Neural crest cell (in vitro differentiated cells): ENCODE results near the gene LCORL. TPM values are rescaled to one million over a fixed set of nuclear protein-coding genes. Genes with fewer than 3 reads are reported as not detected.
"Not testable (repeated sequence)": the region's sequence is repeated elsewhere in the genome, so short reads cannot be mapped to it uniquely, and the experiment has no call there.

Experiments
- DNase-seq: peaks from one replicate; pipeline ENCODE4 v3.0.0; 2021; ENCODE audit warnings: low read depth, mixed read lengths, low spot score
- H3K27ac Mint-ChIP-seq: one replicate; pipeline ENCODE4 v1.8.0; 2021; ENCODE audit warnings: mild to moderate bottlenecking, mixed read lengths; ENCODE audit not compliant: unreplicated experiment
- H3K27me3 Mint-ChIP-seq: 2 replicates; pipeline ENCODE4 v1.8.0; 2021; ENCODE audit warnings: low read depth, mild to moderate bottlenecking, mixed read lengths
- H3K36me3 Mint-ChIP-seq: 2 replicates; pipeline ENCODE4 v1.8.0; 2021; ENCODE audit warnings: low read depth, mild to moderate bottlenecking, mixed read lengths
- H3K4me1 Mint-ChIP-seq: 2 replicates; pipeline ENCODE4 v1.8.0; 2021; ENCODE audit warnings: mixed read lengths
- H3K4me3 Mint-ChIP-seq: one replicate; pipeline ENCODE4 v1.8.0; 2021; ENCODE audit warnings: mild to moderate bottlenecking, mixed read lengths
- H3K9me3 Mint-ChIP-seq: 2 replicates; pipeline ENCODE4 v1.8.0; 2021; ENCODE audit warnings: mixed read lengths
- total RNA-seq: library from RNA; stranded (reverse); gene quantifications from 2 replicates; pipeline ENCODE4 v1.2.1, GENCODE V29; 2021
- TF ChIP-seq, protein P1 (sequence below): fragments of 200-600 bp; sonication (generic); conservative IDR thresholded peaks from 2 replicates; pipeline ENCODE4 v1.5.0; 2021; ENCODE audit warnings: antibody characterized with exemption, mild to moderate bottlenecking

The LCORL gene
- total RNA-seq, 1 donor from 2014 or later, result 26.1 TPM

DNA sequence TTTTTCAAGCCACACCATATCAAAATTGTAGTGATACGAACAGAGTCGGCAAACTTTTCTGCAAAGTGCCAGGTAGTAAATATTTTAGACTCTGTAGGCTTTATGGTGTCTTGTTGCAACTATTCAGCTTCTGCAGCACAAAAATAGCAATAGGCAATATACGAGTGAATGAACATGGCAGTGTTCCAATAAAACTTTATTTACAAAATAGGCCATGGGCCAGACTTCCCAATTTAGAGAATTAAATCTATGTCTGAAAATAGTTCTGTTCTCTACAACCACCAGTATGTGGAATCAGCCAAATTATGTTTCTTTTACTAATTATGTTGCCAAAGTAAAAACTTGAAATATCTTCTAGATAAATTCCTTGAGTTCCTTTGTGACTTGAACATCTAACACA, 154.3 kb downstream of the LCORL start:
- TF ChIP-seq, protein P1, sequence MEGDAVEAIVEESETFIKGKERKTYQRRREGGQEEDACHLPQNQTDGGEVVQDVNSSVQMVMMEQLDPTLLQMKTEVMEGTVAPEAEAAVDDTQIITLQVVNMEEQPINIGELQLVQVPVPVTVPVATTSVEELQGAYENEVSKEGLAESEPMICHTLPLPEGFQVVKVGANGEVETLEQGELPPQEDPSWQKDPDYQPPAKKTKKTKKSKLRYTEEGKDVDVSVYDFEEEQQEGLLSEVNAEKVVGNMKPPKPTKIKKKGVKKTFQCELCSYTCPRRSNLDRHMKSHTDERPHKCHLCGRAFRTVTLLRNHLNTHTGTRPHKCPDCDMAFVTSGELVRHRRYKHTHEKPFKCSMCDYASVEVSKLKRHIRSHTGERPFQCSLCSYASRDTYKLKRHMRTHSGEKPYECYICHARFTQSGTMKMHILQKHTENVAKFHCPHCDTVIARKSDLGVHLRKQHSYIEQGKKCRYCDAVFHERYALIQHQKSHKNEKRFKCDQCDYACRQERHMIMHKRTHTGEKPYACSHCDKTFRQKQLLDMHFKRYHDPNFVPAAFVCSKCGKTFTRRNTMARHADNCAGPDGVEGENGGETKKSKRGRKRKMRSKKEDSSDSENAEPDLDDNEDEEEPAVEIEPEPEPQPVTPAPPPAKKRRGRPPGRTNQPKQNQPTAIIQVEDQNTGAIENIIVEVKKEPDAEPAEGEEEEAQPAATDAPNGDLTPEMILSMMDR, result no peak
- Mint-ChIP-seq H3K9me3 (peaks cover 11% of the 10 kb centered on the region), H3K27me3 (no peaks in the 10 kb centered on the region), H3K4me1 (peaks cover 8% of the 10 kb centered on the region), H3K4me3 (no peak overlapping the region), H3K27ac (no peak overlapping the region), H3K36me3 (peaks cover 30% of the 10 kb centered on the region)
- DNase-seq, result no peak

DNA sequence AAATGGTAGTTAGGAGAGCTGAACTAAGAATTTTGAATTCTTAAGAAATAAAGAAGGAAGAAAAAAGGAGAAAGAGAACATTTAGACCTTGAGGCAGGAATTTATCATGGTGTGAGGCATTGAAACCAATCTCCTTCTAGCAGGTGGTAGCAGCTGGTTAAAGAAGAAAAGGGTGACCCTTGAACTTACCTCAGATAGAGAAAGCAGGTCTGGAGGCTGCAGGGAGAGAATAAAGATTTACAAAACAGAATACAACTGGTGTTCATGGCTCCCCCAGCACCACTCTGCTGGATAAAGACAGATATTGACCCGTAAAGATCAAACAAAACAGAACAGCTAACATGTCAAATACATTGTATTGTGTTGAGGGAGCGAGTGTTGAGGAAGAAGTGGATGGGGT, 154.7 kb downstream of the LCORL start:
- TF ChIP-seq, protein P1, result no peak
- Mint-ChIP-seq H3K9me3 (peaks cover 16% of the 10 kb centered on the region), H3K27me3 (no peaks in the 10 kb centered on the region), H3K36me3 (peaks cover 32% of the 10 kb centered on the region), H3K4me3 (no peak overlapping the region), H3K4me1 (peaks cover 8% of the 10 kb centered on the region), H3K27ac (peak overlapping the region; percentile 20)
- no peak for DNase-seq

DNA sequence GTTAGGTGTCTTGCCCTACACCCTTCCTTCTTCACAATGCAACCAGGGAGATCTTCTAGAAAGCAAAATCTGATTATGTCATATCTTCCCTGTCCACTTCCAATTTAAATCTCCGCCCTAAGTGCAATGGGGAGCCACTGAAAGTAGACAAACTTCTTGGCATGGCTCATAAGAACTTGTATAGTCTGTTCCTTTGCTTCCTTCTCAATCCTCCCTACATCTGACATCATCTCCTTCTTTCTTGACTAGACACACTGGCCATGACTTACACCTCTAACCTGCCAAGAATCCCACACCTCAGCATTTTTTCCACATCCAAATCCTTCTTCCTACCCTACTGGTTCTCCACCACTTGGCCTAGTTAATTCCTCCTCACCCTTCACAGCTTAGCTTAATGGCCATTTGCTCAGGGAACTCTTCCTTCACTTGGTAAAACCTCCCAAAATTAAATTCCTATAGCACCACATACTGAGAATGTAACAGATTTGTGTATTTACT, 155.6 kb downstream of the LCORL start:
- TF ChIP-seq, protein P1, result no peak
- peaks cover 35% of the 10 kb centered on the region for H3K36me3 Mint-ChIP-seq
- H3K27ac Mint-ChIP-seq, result no peak overlapping the region
- no peaks in the 10 kb centered on the region for H3K27me3 Mint-ChIP-seq
- peaks cover 8% of the 10 kb centered on the region for H3K4me1 Mint-ChIP-seq
- no peak for DNase-seq
- H3K4me3 Mint-ChIP-seq, result no peak overlapping the region
- H3K9me3 Mint-ChIP-seq, result peaks cover 18% of the 10 kb centered on the region

DNA sequence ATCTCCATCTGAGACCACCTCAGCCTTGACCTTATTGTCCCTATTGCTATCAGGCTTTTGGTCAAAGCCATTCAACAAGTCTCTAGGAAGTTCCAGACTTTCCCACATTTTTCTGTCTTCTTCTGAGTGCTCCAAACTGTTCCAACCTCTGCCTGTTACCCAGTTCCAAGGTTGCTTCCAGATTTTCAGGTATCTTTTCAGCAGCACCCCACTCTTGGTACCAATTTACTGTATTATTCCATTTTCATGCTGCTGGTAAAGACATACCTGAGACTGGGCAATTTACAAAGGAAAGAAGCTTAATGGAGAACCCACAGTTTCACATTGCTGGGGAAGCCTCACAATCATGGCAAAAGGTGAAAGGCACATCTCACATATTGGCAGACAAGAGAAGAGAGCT, 159.6 kb downstream of the LCORL start:
- H3K27ac Mint-ChIP-seq, H3K4me3 Mint-ChIP-seq, DNase-seq, H3K4me1 Mint-ChIP-seq, H3K27me3 Mint-ChIP-seq: not testable (repeated sequence)
- Mint-ChIP-seq H3K9me3 (peaks cover 27% of the 10 kb centered on the region), H3K36me3 (peaks cover 47% of the 10 kb centered on the region)

DNA sequence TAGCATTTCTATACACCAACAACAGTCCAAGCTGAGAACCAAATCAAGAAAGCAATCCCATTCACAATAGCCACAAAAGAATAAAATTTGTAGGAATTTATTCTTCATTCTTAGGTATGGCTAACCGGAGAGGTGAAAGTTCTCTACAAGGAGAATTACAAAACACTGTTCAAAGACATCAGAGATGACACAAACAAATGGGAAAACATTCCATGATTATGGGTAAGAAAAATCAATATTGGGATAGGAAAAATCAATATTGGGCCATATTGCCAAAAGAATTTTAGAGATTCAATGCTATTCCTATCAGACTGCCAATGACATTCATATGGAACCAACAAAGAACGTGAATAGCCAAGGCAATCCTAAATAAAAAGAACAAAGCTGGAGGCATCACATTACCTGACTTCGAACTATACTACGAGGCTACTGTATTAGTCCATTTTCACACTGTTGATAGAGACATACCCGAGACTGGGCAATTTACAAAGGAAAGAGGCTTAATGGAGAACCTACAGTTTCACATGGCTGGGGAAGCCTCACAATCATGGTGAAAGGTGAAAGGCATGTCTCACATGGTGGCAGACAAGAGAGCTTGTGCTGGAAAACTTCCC, 161.7 kb downstream of the LCORL start:
- Mint-ChIP-seq H3K27me3 (no peaks in the 10 kb centered on the region), H3K4me1 (no peaks in the 10 kb centered on the region), H3K27ac (no peak overlapping the region), H3K36me3 (peaks cover 47% of the 10 kb centered on the region), H3K9me3 (peaks cover 27% of the 10 kb centered on the region), H3K4me3 (no peak overlapping the region)
- TF ChIP-seq, protein P1, result no peak
- DNase-seq, result no peak

DNA sequence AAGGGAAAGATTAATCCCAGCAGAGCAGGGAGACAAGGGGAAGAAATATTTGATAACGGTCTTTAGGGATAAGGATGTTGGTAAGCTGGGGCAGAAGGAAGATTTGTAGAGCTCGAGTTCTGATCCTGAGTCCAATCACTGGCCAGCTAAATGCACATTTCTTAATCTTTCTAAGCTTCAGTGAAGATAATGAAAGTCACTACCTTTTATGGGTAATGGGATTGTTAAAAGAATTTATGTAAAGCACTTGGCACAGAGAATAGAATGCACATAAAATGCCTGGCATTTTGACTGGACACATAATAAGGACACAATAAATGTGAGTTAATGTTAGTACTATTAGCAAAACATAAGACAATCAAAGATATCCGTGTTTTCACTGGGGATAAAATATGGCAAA, 167.5 kb downstream of the LCORL start:
- Mint-ChIP-seq H3K4me1 (no peaks in the 10 kb centered on the region), H3K27ac (no peak overlapping the region), H3K36me3 (peaks cover 30% of the 10 kb centered on the region), H3K27me3 (no peaks in the 10 kb centered on the region), H3K4me3 (no peak overlapping the region), H3K9me3 (no peaks in the 10 kb centered on the region)
- TF ChIP-seq, protein P1, result no peak
- no peak for DNase-seq
